Trophoblast cell (in vitro differentiated cells and primary cell): Measurements from ENCODE around the gene NME3.

Experiments
- DNase-seq, 2 donors: peaks; one replicate each; pipeline ENCODE4 v3.0.0-alpha.2; 2016
- H2AFZ ChIP-seq: 2 replicates; pipeline ENCODE4 v1.6.1; 2013; ENCODE audit warnings: low read length, moderate library complexity, mild to moderate bottlenecking; ENCODE audit not compliant: insufficient read depth, poor library complexity
- H2AK5ac ChIP-seq: 2 replicates; pipeline ENCODE4 v1.6.1; 2013; ENCODE audit warnings: mild to moderate bottlenecking, low read length
- H2BK120ac ChIP-seq: 2 replicates; pipeline ENCODE4 v1.6.1; 2013; ENCODE audit warnings: low read length, mild to moderate bottlenecking, moderate library complexity; ENCODE audit not compliant: insufficient read depth, poor library complexity
- H2BK12ac ChIP-seq: 2 replicates; pipeline ENCODE4 v1.6.1; 2013; ENCODE audit warnings: mild to moderate bottlenecking, low read length, moderate library complexity
- H2BK5ac ChIP-seq: 2 replicates; pipeline ENCODE4 v1.6.1; 2013; ENCODE audit warnings: low read length, low read depth, moderate library complexity, mild to moderate bottlenecking; ENCODE audit not compliant: poor library complexity
- H3K14ac ChIP-seq: 2 replicates; pipeline ENCODE4 v1.6.1; 2013; ENCODE audit warnings: mild to moderate bottlenecking, low read length
- H3K18ac ChIP-seq: 2 replicates; pipeline ENCODE4 v1.6.1; 2013; ENCODE audit warnings: mild to moderate bottlenecking, low read length
- H3K23ac ChIP-seq: 2 replicates; pipeline ENCODE4 v1.6.1; 2013; ENCODE audit warnings: low read length
- H3K27ac ChIP-seq: 2 replicates; pipeline ENCODE4 v1.5.1; 2013; ENCODE audit warnings: low read depth, mild to moderate bottlenecking, inconsistent platforms, low read length, moderate library complexity
- H3K27me3 ChIP-seq: 2 replicates; pipeline ENCODE4 v1.6.1; 2013; ENCODE audit warnings: inconsistent platforms, mild to moderate bottlenecking, low read length, moderate library complexity; ENCODE audit not compliant: insufficient read depth
- H3K36me3 ChIP-seq, 2 experiments: 1 replicate in 1 of 2; 2 replicates in 1 of 2; pipeline ENCODE4 v1.6.1; 2013; ENCODE audit warnings: low read length in 2 of 2, mild to moderate bottlenecking in 2 of 2, moderate library complexity in 1 of 2; ENCODE audit not compliant: insufficient read depth in 2 of 2, control insufficient read depth in 1 of 2
- H3K4ac ChIP-seq: 2 replicates; pipeline ENCODE4 v1.6.1; 2013; ENCODE audit warnings: low read depth, mild to moderate bottlenecking, low read length, moderate library complexity
- H3K4me1 ChIP-seq, 2 experiments: 1 replicate in 1 of 2; 2 replicates in 1 of 2; pipeline ENCODE4 v1.6.1; 2013; ENCODE audit warnings: low read length in 2 of 2, mild to moderate bottlenecking in 2 of 2, moderate library complexity in 1 of 2; ENCODE audit not compliant: insufficient read depth in 2 of 2, control insufficient read depth in 1 of 2
- H3K4me2 ChIP-seq: 2 replicates; pipeline ENCODE4 v1.6.1; 2013; ENCODE audit warnings: inconsistent platforms, mild to moderate bottlenecking, low read length, moderate library complexity
- H3K4me3 ChIP-seq: 2 replicates; pipeline ENCODE4 v1.5.1; 2013; ENCODE audit warnings: mild to moderate bottlenecking, low read depth, low read length, inconsistent platforms
- H3K79me1 ChIP-seq: one replicate; pipeline ENCODE4 v1.6.1; 2013; ENCODE audit warnings: low read length
- H3K79me2 ChIP-seq: 2 replicates; pipeline ENCODE4 v1.6.1; 2013; ENCODE audit warnings: low read length, mild to moderate bottlenecking; ENCODE audit not compliant: control insufficient read depth, insufficient read depth, poor library complexity
- H3K9ac ChIP-seq: 2 replicates; pipeline ENCODE4 v1.6.1; 2013; ENCODE audit warnings: mild to moderate bottlenecking, low read length
- H3K9me3 ChIP-seq: 2 replicates; pipeline ENCODE4 v1.6.1; 2013; ENCODE audit warnings: low read depth, mild to moderate bottlenecking, control low read depth, inconsistent platforms, low read length; ENCODE audit not compliant: insufficient read depth
- H4K12ac ChIP-seq: 2 replicates; pipeline ENCODE4 v1.6.1; 2013; ENCODE audit warnings: low read depth, mild to moderate bottlenecking, low read length, moderate library complexity
- H4K8ac ChIP-seq: 2 replicates; pipeline ENCODE4 v1.6.1; 2013; ENCODE audit warnings: low read depth, mild to moderate bottlenecking, low read length, moderate library complexity
- H4K91ac ChIP-seq: one replicate; pipeline ENCODE4 v1.6.1; 2013; ENCODE audit warnings: low read depth, mild to moderate bottlenecking, low read length, moderate library complexity
- WGBS: extraction: QIAGEN DNeasy Blood & Tissue Kit; methylation state at CpG from one replicate; pipeline ENCODE4 v1.1.7; 2013; ENCODE audit warnings: missing lambda C conversion rate; ENCODE audit not compliant: insufficient read length, insufficient coverage; ENCODE audit errors: extremely low coverage; 5-methylcytosine and 5-hydroxymethylcytosine counted together

The NME3 gene

GRCh38 chr16:1790611-1791255, 19.4 kb upstream of the NME3 start:
- Histone ChIP-seq H4K12ac (no peak overlapping the region), H3K9ac (no peak overlapping the region), H2BK12ac (no peak overlapping the region), H3K9me3 (no peaks in the 10 kb centered on the region), H4K91ac (no peak overlapping the region), H3K4me1 (no peaks in the 10 kb centered on the region), H3K18ac (no peak overlapping the region), H2AK5ac (no peak overlapping the region), H3K4ac (no peak overlapping the region), H4K8ac (no peak overlapping the region), H2AFZ (no peak overlapping the region), H3K79me1 (no peaks in the 10 kb centered on the region), H3K27ac (no peak overlapping the region), H2BK120ac (no peak overlapping the region), H3K14ac (no peak overlapping the region), H3K23ac (no peak overlapping the region), H3K36me3 (peaks cover 58 to 63% of the 10 kb centered on the region in 2 experiments), H3K4me2 (no peak overlapping the region), H3K4me3 (no peak overlapping the region), H2BK5ac (no peak overlapping the region), H3K27me3 (no peaks in the 10 kb centered on the region), H3K79me2 (no peaks in the 10 kb centered on the region)
- no CpG with 5 or more reads among the region's 44 CpGs for WGBS
- no peak for DNase-seq

DNA sequence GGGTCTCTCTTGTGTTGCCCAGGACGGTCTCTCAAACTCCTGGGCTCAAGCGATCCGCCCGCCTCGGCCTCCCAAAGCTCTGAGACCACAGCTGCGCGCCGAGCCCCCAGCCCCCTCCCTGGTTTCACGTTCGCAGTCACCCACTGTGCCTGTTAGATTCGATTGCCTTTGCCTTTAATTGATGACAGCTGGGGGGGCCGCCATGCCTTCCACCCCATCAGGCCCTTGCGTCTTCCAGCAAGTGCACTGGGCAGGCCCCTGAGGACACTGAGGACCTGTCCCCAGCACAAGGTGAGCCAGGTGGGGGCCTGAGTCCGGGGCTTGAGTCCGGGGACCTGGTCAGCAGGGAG, 18.9 kb upstream of the NME3 start:
- Histone ChIP-seq H3K36me3 (peaks cover 60 to 67% of the 10 kb centered on the region in 2 experiments), H2AFZ (no peak overlapping the region), H3K4me3 (no peak overlapping the region), H4K12ac (no peak overlapping the region), H3K4me1 (no peaks in the 10 kb centered on the region), H3K18ac (no peak overlapping the region), H2BK12ac (no peak overlapping the region), H3K23ac (no peak overlapping the region), H4K8ac (no peak overlapping the region), H4K91ac (no peak overlapping the region), H3K79me2 (no peaks in the 10 kb centered on the region), H3K4me2 (no peak overlapping the region), H3K4ac (no peak overlapping the region), H3K14ac (no peak overlapping the region), H2AK5ac (no peak overlapping the region), H3K9me3 (no peaks in the 10 kb centered on the region), H3K27ac (no peak overlapping the region), H3K27me3 (no peaks in the 10 kb centered on the region), H3K9ac (no peak overlapping the region), H3K79me1 (no peaks in the 10 kb centered on the region), H2BK120ac (no peak overlapping the region), H2BK5ac (no peak overlapping the region)
- WGBS: no CpG with 5 or more reads among the region's 15 CpGs
- no peak for DNase-seq

DNA sequence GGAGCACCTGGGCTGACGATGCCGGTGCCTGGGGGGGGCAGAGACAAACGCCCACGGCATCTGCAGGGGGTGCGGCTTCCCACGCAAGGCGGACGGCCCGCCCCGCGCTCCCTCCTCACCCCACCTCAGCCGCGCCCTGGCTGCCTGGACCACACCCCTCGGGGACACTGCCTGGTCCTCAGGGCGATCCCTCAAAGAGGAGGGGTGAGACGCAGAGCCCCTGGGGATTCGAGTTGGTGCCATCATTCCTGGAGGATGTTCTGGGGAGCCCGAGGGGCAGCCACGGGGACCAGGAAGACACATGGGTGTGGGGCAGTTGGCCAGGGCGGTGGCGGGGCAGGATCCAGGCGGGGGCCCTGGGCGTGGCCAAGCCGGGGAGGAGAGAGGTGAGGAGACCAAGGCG, 18.3 kb upstream of the NME3 start:
- H3K27ac ChIP-seq: no peak overlapping the region
- no peaks in the 10 kb centered on the region for H3K79me1 ChIP-seq
- H2AK5ac ChIP-seq: no peak overlapping the region
- no peak overlapping the region for H3K4me3 ChIP-seq
- H3K36me3 ChIP-seq: peaks cover 63 to 67% of the 10 kb centered on the region in 2 experiments
- H4K91ac ChIP-seq: no peak overlapping the region
- no peak overlapping the region for H3K23ac ChIP-seq
- no CpG with 5 or more reads among the region's 25 CpGs for WGBS
- H4K8ac ChIP-seq: no peak overlapping the region
- H4K12ac ChIP-seq: no peak overlapping the region
- no peak for DNase-seq
- no peak overlapping the region for H2BK5ac ChIP-seq
- no peak overlapping the region for H2BK12ac ChIP-seq
- no peak overlapping the region for H3K18ac ChIP-seq
- no peak overlapping the region for H3K14ac ChIP-seq
- no peaks in the 10 kb centered on the region for H3K9me3 ChIP-seq
- no peak overlapping the region for H3K9ac ChIP-seq
- H3K4me1 ChIP-seq: no peaks in the 10 kb centered on the region
- H3K4me2 ChIP-seq: no peak overlapping the region
- no peak overlapping the region for H3K4ac ChIP-seq
- H3K27me3 ChIP-seq: no peaks in the 10 kb centered on the region
- no peak overlapping the region for H2AFZ ChIP-seq
- no peaks in the 10 kb centered on the region for H3K79me2 ChIP-seq
- no peak overlapping the region for H2BK120ac ChIP-seq

GRCh38 chr16:1788708-1789100, 17.4 kb upstream of the NME3 start:
- Histone ChIP-seq H3K4me2 (no peak overlapping the region), H3K79me2 (no peaks in the 10 kb centered on the region), H3K9me3 (no peaks in the 10 kb centered on the region), H2BK12ac (no peak overlapping the region), H4K8ac (no peak overlapping the region), H3K79me1 (no peaks in the 10 kb centered on the region), H4K91ac (no peak overlapping the region), H3K9ac (no peak overlapping the region), H2AK5ac (no peak overlapping the region), H3K36me3 (peaks cover 63 to 67% of the 10 kb centered on the region in 2 experiments), H2BK120ac (no peak overlapping the region), H2AFZ (no peak overlapping the region), H3K4me1 (peaks cover 0 to 5% of the 10 kb centered on the region in 2 experiments), H3K23ac (no peak overlapping the region), H3K14ac (no peak overlapping the region), H3K18ac (no peak overlapping the region), H3K27me3 (no peaks in the 10 kb centered on the region), H4K12ac (no peak overlapping the region), H2BK5ac (no peak overlapping the region), H3K4ac (no peak overlapping the region), H3K4me3 (no peak overlapping the region), H3K27ac (no peak overlapping the region)
- no CpG with 5 or more reads among the region's 19 CpGs for WGBS
- DNase-seq: no peak
